ENCODE data around the gene HS3ST3B1.

HS3ST3B1 gene

GRCh38 chr17:14354807-14355206, 53.9 kb downstream of the HS3ST3B1 start:
- in situ Hi-C loops (cut with MboI; ENCODE audit: low pct_unique_long_range_greater_than_20kb, low sequenced_read_pairs, unreplicated experiment), result no loop called here
- TF ChIP-seq, protein P1, sequence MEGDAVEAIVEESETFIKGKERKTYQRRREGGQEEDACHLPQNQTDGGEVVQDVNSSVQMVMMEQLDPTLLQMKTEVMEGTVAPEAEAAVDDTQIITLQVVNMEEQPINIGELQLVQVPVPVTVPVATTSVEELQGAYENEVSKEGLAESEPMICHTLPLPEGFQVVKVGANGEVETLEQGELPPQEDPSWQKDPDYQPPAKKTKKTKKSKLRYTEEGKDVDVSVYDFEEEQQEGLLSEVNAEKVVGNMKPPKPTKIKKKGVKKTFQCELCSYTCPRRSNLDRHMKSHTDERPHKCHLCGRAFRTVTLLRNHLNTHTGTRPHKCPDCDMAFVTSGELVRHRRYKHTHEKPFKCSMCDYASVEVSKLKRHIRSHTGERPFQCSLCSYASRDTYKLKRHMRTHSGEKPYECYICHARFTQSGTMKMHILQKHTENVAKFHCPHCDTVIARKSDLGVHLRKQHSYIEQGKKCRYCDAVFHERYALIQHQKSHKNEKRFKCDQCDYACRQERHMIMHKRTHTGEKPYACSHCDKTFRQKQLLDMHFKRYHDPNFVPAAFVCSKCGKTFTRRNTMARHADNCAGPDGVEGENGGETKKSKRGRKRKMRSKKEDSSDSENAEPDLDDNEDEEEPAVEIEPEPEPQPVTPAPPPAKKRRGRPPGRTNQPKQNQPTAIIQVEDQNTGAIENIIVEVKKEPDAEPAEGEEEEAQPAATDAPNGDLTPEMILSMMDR (IDR thresholded peaks at IDR 0.05; ENCODE audit: extremely low read depth, insufficient read depth, missing control alignments), result no peak
- DNase-seq (ENCODE audit: low spot score), result no peak

GRCh38 chr17:14355556-14355955, 54.7 kb downstream of the HS3ST3B1 start:
- no peak for DNase-seq (ENCODE audit: low spot score)
- in situ Hi-C loops (cut with MboI; ENCODE audit: low pct_unique_long_range_greater_than_20kb, low sequenced_read_pairs, unreplicated experiment), result no loop called here
- TF ChIP-seq, protein P1 (IDR thresholded peaks at IDR 0.05; ENCODE audit: extremely low read depth, insufficient read depth, missing control alignments), result no peak

- no peak for DNase-seq (ENCODE audit: low spot score)
- TF ChIP-seq, protein P1 (IDR thresholded peaks at IDR 0.05; ENCODE audit: extremely low read depth, insufficient read depth, missing control alignments), result no peak
- in situ Hi-C loops (cut with MboI; ENCODE audit: low pct_unique_long_range_greater_than_20kb, low sequenced_read_pairs, unreplicated experiment), result no loop called here
Observed at GRCh38 chr17:14359163-14360020, 58.5 kb downstream of the HS3ST3B1 start.

DNA sequence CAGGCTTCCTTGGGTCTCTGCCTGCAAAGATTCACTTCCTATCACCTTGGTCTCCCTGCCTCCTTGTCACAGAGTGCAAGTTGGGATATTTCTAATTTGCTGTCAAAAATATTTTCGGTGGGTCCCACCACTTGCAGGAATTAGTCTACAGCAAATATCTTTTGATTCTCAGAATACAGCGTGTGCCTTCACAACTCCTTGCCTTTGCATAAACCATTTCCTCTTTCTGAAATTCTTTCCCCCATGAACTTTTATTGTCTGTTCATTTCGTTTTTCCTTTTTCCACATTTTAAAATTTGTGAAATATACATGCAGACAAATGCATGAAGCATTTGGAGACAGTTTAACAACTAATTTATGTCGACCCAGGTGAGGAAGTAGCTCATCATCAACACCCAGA, 60.0 kb downstream of the HS3ST3B1 start:
- in situ Hi-C loops (cut with MboI; ENCODE audit: low pct_unique_long_range_greater_than_20kb, low sequenced_read_pairs, unreplicated experiment), result no loop called here
- TF ChIP-seq, protein P1 (IDR thresholded peaks at IDR 0.05; ENCODE audit: extremely low read depth, insufficient read depth, missing control alignments), result no peak
- no peak for DNase-seq (ENCODE audit: low spot score)

DNA sequence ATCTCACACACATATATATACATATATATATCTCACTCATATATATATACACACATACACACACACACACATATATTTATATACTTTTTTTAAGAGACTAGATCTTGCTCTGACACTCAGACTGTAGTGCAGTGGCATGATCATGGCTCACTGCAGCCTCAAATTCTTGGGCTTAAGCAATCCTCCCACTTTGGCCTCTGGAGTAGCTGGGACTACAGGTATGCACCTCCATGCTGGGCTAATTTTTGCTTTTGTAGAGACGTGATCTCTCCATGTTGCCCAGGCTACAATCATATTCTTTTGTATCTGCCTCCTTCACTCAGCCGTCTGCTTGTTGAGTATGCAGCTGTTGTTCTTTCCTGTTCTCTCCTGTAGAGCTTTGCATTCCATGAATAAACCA, 60.6 kb downstream of the HS3ST3B1 start:
- TF ChIP-seq, protein P1 (IDR thresholded peaks at IDR 0.05; ENCODE audit: extremely low read depth, insufficient read depth, missing control alignments), result no peak
- in situ Hi-C loops (cut with MboI; ENCODE audit: low pct_unique_long_range_greater_than_20kb, low sequenced_read_pairs, unreplicated experiment), result no loop called here
- no peak for DNase-seq (ENCODE audit: low spot score)

DNA sequence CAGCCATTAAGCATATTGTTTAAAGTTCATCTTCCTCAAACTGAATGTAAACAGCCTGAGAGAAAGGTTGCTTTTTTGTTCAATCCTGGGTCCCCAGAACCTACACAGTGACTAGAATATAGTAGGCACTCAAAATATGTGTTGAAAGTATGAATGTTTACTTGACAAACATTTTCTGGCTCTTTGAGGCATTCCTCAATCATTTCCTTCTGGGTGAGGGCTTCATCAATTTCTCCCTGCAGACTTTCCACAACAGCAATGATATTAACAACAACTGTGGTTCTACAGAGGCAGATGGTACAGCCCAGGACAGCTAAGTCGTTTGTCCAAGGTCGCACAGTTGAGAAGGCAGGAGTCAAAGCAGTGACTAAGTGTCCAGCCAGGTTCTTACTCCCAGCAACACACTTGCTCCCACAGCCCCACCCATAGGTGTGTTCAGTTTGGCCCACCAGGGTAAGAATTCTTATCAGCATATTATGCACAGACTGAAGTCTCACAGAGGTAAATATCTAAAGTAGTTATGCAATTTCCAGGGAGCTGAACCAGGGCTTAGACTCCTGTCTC, 61.1 kb downstream of the HS3ST3B1 start:
- TF ChIP-seq, protein P1 (IDR thresholded peaks at IDR 0.05; ENCODE audit: extremely low read depth, insufficient read depth, missing control alignments), result no peak
- in situ Hi-C loops (cut with MboI; ENCODE audit: low pct_unique_long_range_greater_than_20kb, low sequenced_read_pairs, unreplicated experiment), result no loop called here
- DNase-seq (ENCODE audit: low spot score), result no peak
